Stimulated activated naive CD4-positive, alpha-beta T cell treated with Interleukin-2 at 50 U/mL for 16 hours (primary cell): Measurements from ENCODE around the gene EDN2.

ENCODE experiments used
- DNase-seq: peaks from one replicate; lab custom pipeline; 2025; lab: John Stamatoyannopoulos, UW

The EDN2 gene

GRCh38 chr1:41483001-41483850, 1.3 kb downstream of the EDN2 start:
- DNase-seq, result no peak

- no peak for DNase-seq
Observed at GRCh38 chr1:41482001-41482765, 2.3 kb downstream of the EDN2 start.

- no peak for DNase-seq
Observed at GRCh38 chr1:41481109-41481775, 3.2 kb downstream of the EDN2 start.

GRCh38 chr1:41480204-41481108, 4.0 kb downstream of the EDN2 start:
- DNase-seq, result no peak

GRCh38 chr1:41479808-41480160, 4.7 kb downstream of the EDN2 start:
- no peak for DNase-seq

- DNase-seq, result no peak
Observed at GRCh38 chr1:41479000-41479807, 5.3 kb downstream of the EDN2 start.

GRCh38 chr1:41478118-41478748, 6.2 kb downstream of the EDN2 start:
- DNase-seq, result no peak

- DNase-seq, result no peak
Observed at GRCh38 chr1:41476807-41477361, 7.6 kb downstream of the EDN2 start.

GRCh38 chr1:41475859-41476567, 8.5 kb downstream of the EDN2 start:
- DNase-seq, result no peak

- DNase-seq, result no peak
Observed at GRCh38 chr1:41475346-41475745, 9.1 kb downstream of the EDN2 start.

GRCh38 chr1:41474490-41475271, 9.8 kb downstream of the EDN2 start:
- DNase-seq, result no peak

- no peak for DNase-seq
Observed at GRCh38 chr1:41473738-41474362, 10.6 kb downstream of the EDN2 start.

GRCh38 chr1:41471658-41472057, 12.8 kb downstream of the EDN2 start:
- DNase-seq, result no peak

GRCh38 chr1:41469706-41470105, 14.8 kb downstream of the EDN2 start:
- no peak for DNase-seq

- DNase-seq, result no peak
Observed at GRCh38 chr1:41468122-41468762, 16.2 kb downstream of the EDN2 start.

GRCh38 chr1:41467673-41468072, 16.8 kb downstream of the EDN2 start:
- no peak for DNase-seq

- no peak for DNase-seq
Observed at GRCh38 chr1:41466146-41466545, 18.3 kb downstream of the EDN2 start.

GRCh38 chr1:41465741-41466140, 18.7 kb downstream of the EDN2 start:
- DNase-seq, result no peak
